NCI-H146 treated with DMSO at 0.1 percent for 48 hours (cell line): ENCODE results near the gene MPC1.
"Not testable (repeated sequence)": the region's sequence is repeated elsewhere in the genome, so short reads cannot be mapped to it uniquely, and the experiment has no call there.

Experiments used
- DNase-seq: peaks from one replicate; lab custom pipeline; 2025; ENCODE audit not compliant: unreplicated experiment; lab: John Stamatoyannopoulos, UW

MPC1 gene

DNA sequence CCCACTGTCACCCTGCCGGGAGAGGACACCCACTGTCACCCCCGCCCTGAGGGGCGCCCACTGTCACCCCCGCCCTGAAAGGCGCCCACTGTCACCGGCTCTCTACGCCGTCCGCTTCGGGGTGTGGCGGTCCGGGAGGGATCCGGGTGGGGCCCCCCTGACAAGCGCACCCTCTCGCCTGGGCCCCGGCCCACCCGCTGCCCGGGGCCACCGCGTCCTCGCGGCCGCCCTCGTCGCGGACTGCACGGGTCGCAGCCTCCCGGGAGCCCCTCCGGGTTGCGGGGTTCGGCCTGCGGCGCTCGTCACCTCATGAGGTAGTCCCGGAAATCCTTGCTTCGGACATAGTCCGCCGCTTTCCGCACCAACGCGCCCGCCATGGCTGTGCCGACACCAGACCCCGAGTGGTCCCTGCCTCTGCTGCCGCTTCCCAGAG lies 224 bp downstream of the MPC1 start:
- DNase-seq: no peak

DNA sequence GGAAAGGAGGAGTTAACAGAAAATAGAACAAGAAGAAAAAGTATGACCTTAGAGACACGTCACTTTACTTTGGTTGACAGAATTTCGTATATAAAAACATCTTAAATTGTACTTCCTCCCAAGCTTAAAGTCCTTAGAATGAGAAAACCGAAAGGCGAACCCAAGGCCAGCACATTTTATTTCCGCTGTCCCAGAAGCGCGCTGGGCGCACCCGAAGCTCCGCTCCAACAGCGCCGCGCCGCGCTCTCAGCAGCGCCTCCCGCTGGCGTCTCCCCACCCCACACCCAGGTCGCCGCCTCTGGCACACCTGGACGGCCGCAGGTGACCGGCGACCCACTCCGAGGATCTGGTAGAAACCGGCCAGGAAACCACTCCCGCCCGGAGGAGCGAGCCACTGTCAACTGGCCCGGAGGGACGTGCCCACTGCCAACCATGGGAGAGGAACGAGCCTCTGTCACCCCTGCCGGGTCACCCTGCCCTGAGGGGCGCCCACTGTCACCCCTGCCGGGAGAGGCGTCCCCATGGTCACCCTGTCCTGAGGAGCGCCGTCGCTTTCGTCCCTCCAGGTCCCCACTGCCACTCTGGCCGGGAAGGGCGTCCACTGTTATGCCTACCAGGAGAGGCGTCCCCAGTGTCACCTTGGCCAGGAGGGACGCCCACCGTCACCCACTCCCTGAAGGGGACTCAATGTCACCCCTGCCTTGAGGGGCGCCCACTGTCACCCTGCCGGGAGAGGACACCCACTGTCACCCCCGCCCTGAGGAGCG lies 824 bp downstream of the MPC1 start:
- DNase-seq: peak; percentile 76

DNA sequence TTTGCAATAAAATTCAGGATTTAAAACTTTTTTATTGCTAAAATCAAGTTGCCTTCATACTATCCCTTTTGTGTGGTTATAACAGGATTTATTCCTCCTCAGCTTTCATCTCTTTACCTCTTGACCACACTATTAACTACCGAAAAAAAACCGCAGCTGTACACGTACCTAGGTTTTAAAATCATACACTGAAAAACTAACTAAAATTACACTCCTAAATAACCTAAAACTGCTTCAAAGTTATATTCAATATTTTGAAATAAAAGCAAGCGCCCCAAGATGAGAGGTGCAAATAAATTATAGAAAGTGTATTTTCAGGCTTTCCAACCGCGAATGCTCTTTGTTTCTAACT lies 1.4 kb downstream of the MPC1 start:
- no peak for DNase-seq

DNA sequence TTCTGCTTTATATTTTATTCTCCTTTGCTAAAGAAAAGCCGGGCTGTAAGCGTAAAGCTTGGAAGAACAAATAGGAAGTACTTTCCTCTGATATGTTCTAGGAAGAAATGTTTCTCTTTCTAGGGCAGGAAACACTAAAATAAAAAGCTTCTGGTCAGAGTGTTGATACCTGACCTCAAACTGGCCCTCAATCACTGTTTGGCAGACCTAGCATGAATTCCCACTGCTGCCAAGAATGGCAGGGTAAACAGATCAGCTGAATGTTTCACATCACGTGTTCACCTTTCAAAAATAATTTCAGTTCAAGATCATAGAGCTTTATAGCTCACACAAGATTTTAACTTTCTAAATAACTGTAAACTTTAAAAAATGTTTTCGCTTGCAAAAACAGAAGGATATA lies 2.9 kb downstream of the MPC1 start:
- no peak for DNase-seq

DNA sequence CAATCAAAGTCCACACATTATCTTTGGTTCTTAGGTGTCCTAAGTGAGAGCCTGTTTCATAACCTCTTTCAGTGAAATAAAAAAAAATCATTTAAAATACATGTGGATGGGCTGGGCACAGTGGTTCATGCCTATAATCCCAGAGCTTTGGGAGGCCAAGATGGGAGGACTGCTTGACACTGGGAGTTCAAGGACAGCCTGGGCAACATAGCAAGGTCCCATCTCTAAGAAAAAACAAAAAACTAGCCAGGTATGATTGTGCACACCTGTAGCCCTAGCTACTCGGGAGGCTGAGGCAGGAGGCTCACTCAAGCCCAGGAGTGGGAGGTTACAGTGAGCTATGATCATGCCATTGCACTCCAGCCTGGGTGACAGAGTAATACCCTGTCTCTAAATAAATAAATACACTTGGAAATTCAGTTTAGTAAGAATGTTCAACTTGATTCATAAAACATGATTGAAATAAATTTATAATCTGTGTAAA lies 3.6 kb downstream of the MPC1 start:
- DNase-seq: no peak

DNA sequence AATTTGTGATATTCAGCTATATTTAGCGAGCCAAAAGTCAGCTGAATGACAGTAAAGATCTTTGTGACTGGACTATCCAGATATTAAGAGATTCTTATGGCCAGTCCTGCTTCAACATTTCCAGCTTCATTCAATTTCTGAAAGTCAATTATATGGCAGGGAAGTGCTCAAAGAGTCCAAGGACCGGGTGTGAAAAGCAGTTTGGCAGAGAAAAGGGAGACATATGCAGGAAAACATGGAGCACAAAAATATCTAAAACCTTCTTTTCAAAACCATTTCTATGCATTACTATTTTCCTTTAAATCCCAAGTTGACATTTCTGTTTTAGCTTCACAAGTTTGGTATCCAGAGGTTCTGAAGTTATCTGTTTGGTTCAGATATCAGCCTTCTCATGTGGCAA lies 5.0 kb downstream of the MPC1 start:
- DNase-seq: no peak

DNA sequence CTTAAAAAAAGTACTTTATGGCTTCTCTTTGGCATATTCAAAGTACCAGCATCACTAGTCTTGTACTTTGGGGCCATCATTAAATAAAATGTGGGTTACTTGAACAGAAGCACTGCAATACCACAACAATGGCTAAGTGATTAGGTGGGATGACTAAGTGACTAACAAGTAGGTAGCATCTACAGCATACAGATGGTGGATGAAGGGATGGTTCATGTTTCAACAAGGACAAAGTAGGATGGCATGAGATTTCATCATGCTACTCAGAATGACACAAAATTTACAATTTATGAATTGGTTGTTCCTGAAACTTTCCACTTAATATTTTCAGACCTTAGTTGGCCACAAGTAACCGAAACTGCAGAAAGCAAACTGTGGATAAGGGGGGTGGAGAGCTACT lies 7.7 kb downstream of the MPC1 start:
- no peak for DNase-seq

DNA sequence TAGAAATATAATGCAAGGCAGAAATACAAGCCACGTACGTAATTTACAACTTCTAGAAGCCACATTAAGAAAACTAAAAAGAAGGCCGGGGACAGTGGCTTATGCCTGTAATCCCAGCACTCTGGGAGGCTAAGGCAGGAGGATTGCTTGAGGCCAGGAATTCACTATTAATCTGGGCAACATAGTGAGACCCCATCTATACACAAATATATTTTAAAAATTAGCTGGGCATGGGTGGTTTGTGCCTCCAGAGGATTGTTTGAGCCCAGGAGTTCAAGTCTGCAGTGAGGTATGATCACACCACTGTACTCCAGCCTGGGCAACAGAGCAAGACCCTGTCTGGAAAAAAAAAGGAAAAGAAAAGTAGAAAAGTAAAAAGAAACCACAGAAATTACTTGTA lies 12.3 kb downstream of the MPC1 start:
- DNase-seq: no peak

DNA sequence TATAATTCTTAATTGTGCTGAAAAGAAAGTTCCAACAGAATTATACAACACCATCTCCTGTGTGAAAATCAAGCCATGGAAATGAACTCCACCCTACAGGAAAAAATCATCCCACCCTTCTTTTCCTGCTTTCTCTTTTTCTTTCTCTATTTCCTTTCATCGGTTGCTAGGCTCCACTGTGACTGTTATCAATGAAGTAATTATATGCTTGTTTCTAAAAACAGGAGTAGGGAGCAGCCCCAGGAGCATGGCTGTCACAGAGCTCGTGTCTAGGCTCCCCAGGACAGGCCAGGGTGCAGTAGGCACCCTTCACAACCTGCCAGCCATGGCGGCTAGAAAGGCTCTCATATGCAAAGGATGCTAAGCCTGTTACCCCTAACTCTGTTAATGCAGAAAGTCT lies 13.0 kb downstream of the MPC1 start:
- no peak for DNase-seq

DNA sequence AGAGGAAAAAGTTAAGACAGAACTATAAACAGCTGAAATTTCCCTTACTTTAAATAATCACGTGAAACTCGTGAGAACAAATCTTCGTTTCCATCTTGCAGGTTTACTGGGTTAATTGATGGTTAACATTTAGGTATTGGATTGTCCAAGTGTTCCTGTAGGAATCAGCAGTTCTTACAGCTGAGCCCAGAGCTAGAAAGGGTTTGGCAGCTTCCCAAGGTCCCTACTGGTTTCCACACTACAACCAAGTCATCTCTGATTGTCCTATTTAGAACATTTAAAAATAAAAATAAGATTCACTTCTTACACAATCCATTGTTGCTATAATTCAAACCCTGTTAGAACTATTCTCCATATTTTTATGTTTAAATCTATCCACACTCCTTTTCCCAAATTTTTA lies 15.8 kb downstream of the MPC1 start:
- no peak for DNase-seq

DNA sequence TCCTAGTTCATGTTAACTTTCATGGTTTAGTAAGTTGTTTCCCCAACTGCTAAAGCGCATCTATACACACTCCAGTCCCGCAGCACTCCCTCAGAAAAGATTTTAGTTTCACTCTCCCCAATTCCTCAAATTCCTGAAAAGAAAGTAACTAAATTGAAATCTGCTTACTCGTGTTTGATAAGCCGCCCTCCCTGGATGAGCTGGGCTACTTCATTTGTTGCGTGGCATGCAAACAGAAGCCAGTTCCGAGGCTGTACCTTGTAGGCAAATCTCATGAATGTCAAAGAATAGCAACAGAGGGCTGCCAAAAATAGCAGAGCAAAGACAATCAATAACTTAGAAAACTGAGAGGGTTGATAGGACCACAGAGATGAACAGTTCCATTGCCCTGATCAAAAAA lies 16.9 kb downstream of the MPC1 start:
- no peak for DNase-seq

DNA sequence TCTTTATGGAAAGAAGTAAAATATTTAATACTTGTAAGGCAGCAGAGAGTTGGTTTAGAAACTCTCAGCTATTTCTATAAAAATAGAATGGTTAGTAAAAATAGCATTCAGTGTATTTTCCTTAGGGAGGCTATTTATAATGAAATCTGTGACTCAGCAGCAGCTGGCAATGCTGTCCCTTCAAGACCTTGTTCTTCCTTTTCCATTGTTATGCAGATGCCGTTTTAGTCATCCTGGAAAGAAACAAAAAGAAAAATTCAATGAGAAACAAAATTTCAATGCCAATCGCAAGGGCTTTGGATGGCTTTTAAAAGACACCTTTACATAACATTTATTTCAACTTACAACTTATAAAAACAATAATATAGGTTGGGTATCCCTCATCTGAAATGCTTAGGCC lies 17.5 kb downstream of the MPC1 start:
- no peak for DNase-seq

DNA sequence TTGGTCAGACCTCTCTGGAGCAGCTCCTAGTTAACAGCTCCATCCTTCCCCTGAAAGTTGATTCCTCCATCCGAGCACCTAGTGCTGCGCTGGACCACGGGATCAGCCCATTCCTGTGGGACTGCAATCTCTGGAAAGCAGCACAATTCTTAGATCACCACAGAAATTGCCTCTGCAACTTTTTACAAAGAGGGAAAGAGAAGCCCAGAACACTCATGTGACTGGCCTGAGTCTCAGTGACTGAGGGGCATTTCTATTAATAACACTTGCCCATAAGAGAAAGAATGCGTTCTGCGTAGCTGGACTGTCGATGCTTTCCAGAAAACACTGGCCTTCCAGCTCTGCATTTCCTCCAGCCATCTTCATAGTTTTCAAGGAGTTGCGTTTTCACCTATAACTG lies 18.3 kb downstream of the MPC1 start:
- no peak for DNase-seq

DNA sequence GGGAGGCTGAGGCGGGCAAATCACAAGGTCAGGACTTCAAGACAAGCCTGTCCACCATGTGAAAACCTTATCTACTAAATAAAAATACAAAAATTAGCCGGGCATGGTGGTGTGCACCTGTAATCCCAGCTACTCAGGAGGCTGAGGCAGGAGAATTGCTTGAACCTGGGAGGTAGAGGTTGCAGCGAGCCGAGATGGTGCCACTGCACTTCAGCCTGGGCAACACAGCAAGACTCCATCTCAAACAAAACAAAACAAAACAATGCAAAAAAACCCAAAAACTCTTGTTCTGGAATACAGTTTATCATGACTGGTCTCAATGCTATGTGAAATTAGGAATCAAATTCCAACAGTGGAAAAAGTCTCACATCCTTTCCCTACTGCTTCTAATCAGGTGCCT lies 20.3 kb downstream of the MPC1 start:
- not testable (repeated sequence) for DNase-seq

DNA sequence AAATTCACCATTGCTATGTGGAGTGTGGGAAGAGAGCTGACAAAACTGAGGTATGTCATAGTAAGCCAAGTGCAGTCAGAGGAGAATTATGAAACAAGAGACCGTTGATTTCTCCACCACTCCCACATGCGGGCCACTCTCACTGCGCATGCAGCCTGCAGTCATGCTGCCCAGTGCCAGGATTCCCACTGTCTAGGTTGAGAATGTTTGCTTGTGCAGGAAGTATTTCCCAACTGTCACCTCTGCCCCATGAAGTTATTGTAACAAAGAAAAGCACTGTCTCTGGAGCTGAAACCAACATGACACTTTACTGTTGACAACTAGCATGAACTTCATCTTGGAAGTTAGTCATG lies 21.7 kb downstream of the MPC1 start:
- no peak for DNase-seq

DNA sequence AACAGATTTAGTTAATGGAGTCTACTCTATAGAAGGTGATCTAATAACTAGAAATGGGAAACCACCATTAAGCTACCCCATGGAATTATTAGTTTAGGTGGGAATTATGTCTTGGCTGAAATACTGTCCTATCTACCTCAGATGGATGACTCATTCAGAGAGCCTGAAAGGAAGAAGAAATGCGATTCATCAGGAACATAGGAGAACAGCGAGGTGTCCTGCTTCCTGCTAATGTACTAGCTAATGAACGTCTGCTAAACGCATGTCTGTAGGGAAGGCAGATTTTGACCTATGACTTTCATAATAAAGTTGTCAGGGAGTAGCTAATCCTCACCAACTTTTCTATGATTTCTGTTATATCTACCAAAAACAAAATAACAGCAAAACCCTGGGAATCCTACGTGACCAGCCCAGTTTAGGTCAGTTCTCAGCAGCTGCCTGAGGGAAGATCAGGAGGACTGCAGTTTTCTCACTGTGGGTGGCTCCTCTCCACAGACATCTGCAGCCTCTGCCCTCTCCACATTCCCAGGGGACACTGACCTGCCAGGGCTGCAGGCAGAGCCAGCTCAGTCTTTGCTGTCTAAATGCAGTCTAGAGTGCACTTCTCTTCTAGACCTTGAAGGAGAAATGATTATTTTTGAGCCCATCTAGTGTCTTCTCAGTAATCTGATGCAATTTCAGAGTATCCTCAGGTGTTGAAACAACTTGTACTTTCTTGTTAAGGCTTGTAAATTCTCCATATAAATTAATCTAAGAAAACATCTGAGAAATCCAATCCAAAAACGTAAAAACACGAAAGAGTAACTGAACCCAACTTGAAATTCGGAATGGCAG lies 22.3 kb downstream of the MPC1 start:
- no peak for DNase-seq

DNA sequence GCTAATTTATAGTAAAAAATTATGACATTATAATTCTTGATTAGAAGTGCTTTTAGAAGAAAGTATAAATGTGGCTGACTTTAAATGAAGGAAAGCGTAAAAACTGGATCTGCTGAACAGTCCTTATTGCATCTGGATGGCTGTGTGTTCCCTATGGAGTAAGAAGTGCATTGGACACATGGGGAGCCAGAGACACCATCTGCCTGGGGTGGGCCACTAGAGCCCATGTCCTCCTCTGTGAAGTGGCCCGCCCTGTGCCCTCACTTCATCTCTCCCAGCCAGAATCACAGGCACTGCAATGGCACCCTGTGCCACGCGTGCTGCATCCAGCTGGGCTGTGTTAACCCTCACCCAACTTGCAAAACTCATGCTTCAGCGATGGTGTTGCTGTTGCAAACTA lies 27.2 kb downstream of the MPC1 start:
- DNase-seq: no peak

DNA sequence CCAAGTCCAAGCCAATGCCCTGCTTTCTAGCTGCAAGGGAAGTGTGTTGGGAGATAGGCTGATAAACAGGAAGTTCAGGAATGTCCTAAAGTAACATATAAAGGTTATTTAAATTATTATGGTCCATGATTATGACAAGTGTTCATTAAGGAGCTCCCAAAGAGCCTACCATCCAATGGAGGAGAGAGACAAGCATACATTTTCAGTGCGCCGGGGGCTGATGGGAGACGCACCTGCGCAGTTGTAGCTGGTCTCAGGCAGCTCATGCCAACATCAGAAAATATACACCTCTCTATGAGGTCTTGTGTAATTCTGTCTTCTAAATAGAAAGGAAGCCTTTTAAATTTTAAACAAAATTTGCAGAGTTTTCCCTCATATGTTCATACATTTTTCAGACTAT lies 27.8 kb downstream of the MPC1 start:
- no peak for DNase-seq

DNA sequence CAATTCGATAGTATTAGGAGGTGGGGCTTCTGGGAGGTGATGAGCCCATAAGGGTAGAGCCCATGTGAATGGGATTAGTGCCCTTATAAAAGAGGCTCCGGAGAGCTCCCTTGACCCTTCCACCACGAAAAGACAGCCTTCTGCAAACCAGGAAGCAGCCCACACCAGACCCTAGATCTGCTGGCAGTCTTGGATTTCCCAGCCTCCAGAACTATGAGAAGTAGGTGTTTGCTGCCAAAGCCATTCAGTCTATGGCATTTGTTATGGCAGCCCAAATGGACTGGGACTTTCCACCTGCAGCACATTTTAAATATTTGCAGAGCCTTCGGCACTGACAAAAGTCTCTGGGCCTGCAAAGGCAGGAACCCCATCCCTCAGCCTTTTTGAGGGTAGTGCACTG lies 28.6 kb downstream of the MPC1 start:
- no peak for DNase-seq

DNA sequence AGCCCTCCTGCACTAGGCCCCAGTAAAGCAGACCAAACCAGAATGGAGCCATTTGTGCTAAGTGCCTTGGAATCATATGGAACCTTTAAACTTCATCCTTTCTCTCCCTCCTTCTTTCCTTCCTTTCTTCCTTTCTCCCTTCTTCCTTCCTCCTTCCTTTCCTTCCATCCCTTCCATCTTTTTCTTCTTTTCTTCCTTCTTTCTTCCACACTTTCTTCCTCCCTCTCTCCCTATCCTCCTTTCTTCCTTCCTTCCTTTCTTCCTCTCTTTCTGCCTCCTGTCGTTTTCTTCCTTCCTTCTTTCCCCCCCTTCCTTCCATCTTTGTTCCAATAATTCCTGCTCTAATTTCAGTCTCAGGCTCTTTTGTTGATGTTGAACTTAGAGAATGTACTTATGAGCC lies 29.2 kb downstream of the MPC1 start:
- no peak for DNase-seq

DNA sequence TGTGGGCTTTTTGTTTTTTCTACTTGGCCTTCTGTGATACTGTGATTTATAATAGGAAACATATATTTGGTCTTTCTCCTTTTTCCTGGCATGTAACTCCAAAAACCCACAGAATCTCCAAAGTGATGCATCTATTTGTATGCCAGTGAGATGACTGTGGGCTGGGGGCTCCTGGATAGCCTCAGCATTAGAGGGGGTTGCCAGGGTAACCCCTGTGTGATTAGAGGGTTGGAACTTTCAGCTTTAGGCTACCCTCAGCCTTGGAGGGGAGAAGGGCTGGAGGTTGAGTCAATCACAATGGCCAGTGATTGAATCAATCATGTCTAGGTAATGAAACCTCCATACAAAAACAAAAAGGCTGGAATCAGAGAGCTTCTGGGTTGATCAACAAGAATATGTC lies 29.8 kb downstream of the MPC1 start:
- DNase-seq: no peak

DNA sequence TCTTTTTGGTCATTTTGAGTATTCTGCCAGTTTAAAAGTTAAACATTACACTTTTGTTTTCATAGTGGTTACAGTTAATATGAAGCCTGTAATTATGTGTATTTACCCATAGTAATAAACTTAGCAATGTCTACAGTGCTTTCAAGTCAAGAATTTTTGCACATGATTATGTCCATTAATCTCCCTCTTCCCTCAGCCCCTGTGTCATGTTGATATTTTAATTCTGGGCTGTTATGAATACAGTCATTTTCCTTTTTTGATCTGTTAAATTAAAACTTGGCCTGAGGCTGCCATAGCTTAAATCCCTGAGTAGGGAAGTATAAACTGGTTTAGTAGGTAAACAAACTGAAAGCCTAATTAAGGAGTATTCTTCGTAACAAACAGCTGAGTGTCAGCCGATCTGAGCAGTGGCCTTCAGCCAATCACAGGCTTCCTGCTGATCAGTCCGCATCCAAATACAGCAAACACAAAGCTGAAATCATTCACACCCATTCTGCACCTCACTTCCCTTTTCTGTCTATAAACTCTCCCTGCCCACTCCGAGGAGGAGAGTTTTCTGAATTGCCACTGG lies 30.9 kb downstream of the MPC1 start:
- DNase-seq: peak; percentile 87
